Right lobe of liver (tissue), 6 donors: ENCODE data around the gene ONECUT2. TPM values are rescaled to one million over a fixed set of nuclear protein-coding genes. Genes with fewer than 3 reads are reported as not detected.

Experiments
- ATAC-seq, 4 donors: fragments of 200-7000 bp; cut with Tn5 transposase; one replicate each; pipeline ENCODE4 v1.9.1; 2020; ENCODE audit warnings: mild to moderate bottlenecking in 4 of 4, moderate library complexity in 4 of 4
- DNase-seq, 3 donors: peaks; one replicate each; pipeline ENCODE4 v3.0.0-alpha.2; 2020
- H3K27ac ChIP-seq, 3 donors: fragments of 200-600 bp; one replicate each; pipeline ENCODE4 v1.8.0; 2022
- H3K27me3 ChIP-seq, 2 donors: fragments of 200-600 bp; one replicate each; pipeline ENCODE4 v1.8.0; 2022
- H3K36me3 ChIP-seq, 4 donors: fragments of 200-600 bp; sonication (generic) in 1 of 4; one replicate each; pipeline versions ENCODE4 v1.5.1 to v1.8.0; 2017 to 2022; ENCODE audit warnings: control low read depth in 1 of 4
- H3K4me1 ChIP-seq, 4 donors: fragments of 200-600 bp; sonication (generic) in 1 of 4; one replicate each; pipeline versions ENCODE4 v1.5.1 to v1.8.0; 2017 to 2022; ENCODE audit warnings: control low read depth in 1 of 4
- H3K4me3 ChIP-seq, 3 donors: fragments of 200-600 bp; one replicate each; pipeline ENCODE4 v1.8.0; 2022
- H3K9me3 ChIP-seq, 4 donors: fragments of 200-600 bp; sonication (generic) in 1 of 4; one replicate each; pipeline versions ENCODE4 v1.5.1 to v1.8.0; 2017 to 2022; ENCODE audit warnings: control low read depth in 1 of 4
- CTCF ChIP-seq, 4 donors: fragments of 200-600 bp in 3 of 4; fragments of 450-650 bp in 1 of 4; IDR thresholded peaks; one replicate each; pipeline versions ENCODE4 v1.5.1 to v1.8.0; 2016 to 2022; ENCODE audit warnings: antibody characterized with exemption in 4 of 4, mild to moderate bottlenecking in 2 of 4
- POLR2A ChIP-seq: fragments of 450-650 bp; IDR thresholded peaks from one replicate; pipeline ENCODE4 v1.6.1; 2017; ENCODE audit warnings: antibody characterized with exemption, mild to moderate bottlenecking
- WGBS: methylation state at CpG from one replicate; pipeline ENCODE4 v1.1.6; 2018; ENCODE audit warnings: low coverage, low lambda C conversion rate; ENCODE audit not compliant: insufficient coverage; ENCODE audit errors: missing lambda C conversion rate; 5-methylcytosine and 5-hydroxymethylcytosine counted together
- intact Hi-C, 2 donors: fragments of 100-400 bp; cut with DNase I; formaldehyde crosslinking; loops; one replicate each; pipeline versions ENCODE4 v1.11.2 to v1.14.1; 2022
- total RNA-seq, 6 experiments: library from RNA; depleted of rRNA in 2 of 6; stranded (reverse); fragments of >200 nt in 2 of 6; fragmentation: NEBNext Ultra II Directional in 3 of 6; extraction: Animal tissue kit (Norgen Biotek cat#: 25700) in 3 of 6; gene quantifications; one replicate each; pipeline versions ENCODE4 v1.1.0 to v1.2.4, GENCODE V29; 2016 to 2023
- donor health status: DM: no; HTN: yes; CAD: no.
- donor health status: DM: no; HTN: no; CAD: no.
- donor health status: DM: no; HTN: no; CAD: no.
- donor health status: DM: no; HTN: yes; CAD: no.
- donor health status: DM: no; HTN: yes; CAD: no.

The ONECUT2 gene
- total RNA-seq, 6 experiments from 2014 or later, result 7.7 to 25.8 (median 14.2) TPM

- H3K4me1 ChIP-seq, result no peaks in the 10 kb centered on the region
- WGBS, result 86% methylated on average over 2 of the region's 2 CpGs
- no peaks in the 10 kb centered on the region for H3K9me3 ChIP-seq
These were observed 37.6 kb upstream of the ONECUT2 start for GRCh38 chr18:57397440-57398132.

GRCh38 chr18:57404345-57404744, 30.8 kb upstream of the ONECUT2 start:
- intact Hi-C loops, result no loop called here
- no peaks in the 10 kb centered on the region for H3K4me1 ChIP-seq

More at GRCh38 chr18:57397440-57398132, 37.6 kb upstream of the ONECUT2 start:
- ATAC-seq (no peak), DNase-seq (no peak)
- H3K27ac ChIP-seq, result no peak overlapping the region
- no peaks in the 10 kb centered on the region for H3K27me3 ChIP-seq
- intact Hi-C loops, result no loop called here
- no peak overlapping the region for H3K4me3 ChIP-seq
- TF ChIP-seq POLR2A (no peak), CTCF (IDR thresholded peaks at IDR 0.05) (no peak)
- H3K36me3 ChIP-seq, result no peaks in the 10 kb centered on the region

GRCh38 chr18:57409650-57410049, 25.5 kb upstream of the ONECUT2 start:
- intact Hi-C loops, result no loop called here
- Histone ChIP-seq H3K9me3 (no peaks in the 10 kb centered on the region), H3K27me3 (no peaks in the 10 kb centered on the region), H3K36me3 (no peaks in the 10 kb centered on the region), H3K4me1 (no peaks in the 10 kb centered on the region), H3K4me3 (no peak overlapping the region), H3K27ac (no peak overlapping the region)
- ATAC-seq (no peak), DNase-seq (no peak)
- TF ChIP-seq POLR2A, result no peak
- TF ChIP-seq CTCF (IDR thresholded peaks at IDR 0.05), result no peak

More at GRCh38 chr18:57404345-57404744, 30.8 kb upstream of the ONECUT2 start:
- Histone ChIP-seq H3K27ac (no peak overlapping the region), H3K4me3 (no peak overlapping the region), H3K27me3 (no peaks in the 10 kb centered on the region), H3K9me3 (no peaks in the 10 kb centered on the region), H3K36me3 (no peaks in the 10 kb centered on the region)
- TF ChIP-seq POLR2A (no peak), CTCF (IDR thresholded peaks at IDR 0.05) (no peak)
- DNase-seq, result no peak
- ATAC-seq, result no peak

GRCh38 chr18:57410749-57411148, 24.4 kb upstream of the ONECUT2 start:
- H3K4me3 ChIP-seq, result no peak overlapping the region

More at GRCh38 chr18:57410749-57411148, 24.4 kb upstream of the ONECUT2 start:
- DNase-seq (no peak), ATAC-seq (no peak)
- no peak for TF ChIP-seq POLR2A
- no peak for TF ChIP-seq CTCF (IDR thresholded peaks at IDR 0.05)
- Histone ChIP-seq H3K36me3 (no peaks in the 10 kb centered on the region), H3K27me3 (no peaks in the 10 kb centered on the region), H3K27ac (no peak overlapping the region), H3K9me3 (no peaks in the 10 kb centered on the region), H3K4me1 (no peaks in the 10 kb centered on the region)
- intact Hi-C loops, result no loop called here
- WGBS, result 41% methylated on average over 3 of the region's 3 CpGs
